ENCODE results near the gene NSG1. TPM values are rescaled to one million over a fixed set of nuclear protein-coding genes. Genes with fewer than 3 reads are reported as not detected.

The NSG1 gene
- total RNA-seq, 4 donors from 2014 or later, result 2.2 to 3.5 (median 2.7) TPM; not detected in 1

GRCh38 chr4:4432341-4433125 lies 45.6 kb downstream of the NSG1 start:
- H3K4me3 ChIP-seq, result no peak overlapping the region
- intact Hi-C loops (cut with DNase I; ENCODE audit: low total_unique reads), result no loop called here
- no peak overlapping the region for H3K27ac ChIP-seq
- in situ Hi-C loops (cut with MboI; ENCODE audit: low pct_ligation_motif_present in 1 of 4, low pct_unique_long_range_greater_than_20kb in 1 of 4, low sequenced_read_pairs in 3 of 4), result no loop called here
- no peaks in the 10 kb centered on the region for H3K4me1 ChIP-seq
- peaks cover 0 to 12% (median 3%) of the 10 kb centered on the region in 4 donors for H3K36me3 ChIP-seq
- no peaks in the 10 kb centered on the region for H3K9me3 ChIP-seq
- WGBS, 2 donors (ENCODE audit: low coverage in 1 of 2), result 98 to 100% methylated on average over 2 to 11 of the region's 11 CpGs
- no peaks in the 10 kb centered on the region for H3K27me3 ChIP-seq
- no peak for TF ChIP-seq CTCF (IDR thresholded peaks at IDR 0.05)
- no peak for DNase-seq

- no peaks in the 10 kb centered on the region for H3K9me3 ChIP-seq
- intact Hi-C loops (cut with DNase I; ENCODE audit: low total_unique reads), result no loop called here
- in situ Hi-C loops (cut with MboI; ENCODE audit: low pct_ligation_motif_present in 1 of 4, low pct_unique_long_range_greater_than_20kb in 1 of 4, low sequenced_read_pairs in 3 of 4), result no loop called here
- 97% methylated on average over 4 of the region's 4 CpGs; no CpG with 5 or more reads in 1 of the 2 donors for WGBS, 2 donors (ENCODE audit: low coverage in 1 of 2)
- H3K27me3 ChIP-seq, result no peaks in the 10 kb centered on the region
- no peak overlapping the region for H3K4me3 ChIP-seq
- H3K4me1 ChIP-seq, result no peaks in the 10 kb centered on the region
- H3K36me3 ChIP-seq, result peaks cover 0 to 22% (median 3%) of the 10 kb centered on the region in 4 donors
- TF ChIP-seq POLR2A (IDR thresholded peaks at IDR 0.05) (no peak), POLR2AphosphoS5 (IDR thresholded peaks at IDR 0.05) (no peak), EP300 (IDR thresholded peaks at IDR 0.05; ENCODE audit: low read depth) (no peak), CTCF (IDR thresholded peaks at IDR 0.05) (no peak)
- DNase-seq, result no peak
- no peak overlapping the region for H3K27ac ChIP-seq
Measured at GRCh38 chr4:4433941-4434340, 47.0 kb downstream of the NSG1 start.

GRCh38 chr4:4436244-4436823 lies 49.4 kb downstream of the NSG1 start:
- Histone ChIP-seq H3K27ac (no peak overlapping the region), H3K4me1 (no peaks in the 10 kb centered on the region), H3K4me3 (no peak overlapping the region), H3K36me3 (peaks cover 0 to 22% (median 0%) of the 10 kb centered on the region in 4 donors), H3K9me3 (no peaks in the 10 kb centered on the region), H3K27me3 (no peaks in the 10 kb centered on the region)
- intact Hi-C loops (cut with DNase I; ENCODE audit: low total_unique reads), result no loop called here
- DNase-seq, result no peak
- 82 to 83% methylated on average over 1 to 2 of the region's 2 CpGs for WGBS, 2 donors (ENCODE audit: low coverage in 1 of 2)
- no peak for TF ChIP-seq EP300 (IDR thresholded peaks at IDR 0.05; ENCODE audit: low read depth)
- no peak for TF ChIP-seq CTCF (IDR thresholded peaks at IDR 0.05)
- no peak for TF ChIP-seq POLR2A (IDR thresholded peaks at IDR 0.05)
- TF ChIP-seq POLR2AphosphoS5 (IDR thresholded peaks at IDR 0.05), result no peak
- in situ Hi-C loops (cut with MboI; ENCODE audit: low pct_ligation_motif_present in 1 of 4, low pct_unique_long_range_greater_than_20kb in 1 of 4, low sequenced_read_pairs in 3 of 4), result no loop called here

- 88 to 93% methylated on average over 5 to 13 of the region's 13 CpGs for WGBS, 2 donors (ENCODE audit: low coverage in 1 of 2)
- no peak for TF ChIP-seq EP300 (IDR thresholded peaks at IDR 0.05; ENCODE audit: low read depth)
- TF ChIP-seq CTCF (IDR thresholded peaks at IDR 0.05), result no peak
- TF ChIP-seq POLR2A (IDR thresholded peaks at IDR 0.05), result no peak
- no peak for TF ChIP-seq POLR2AphosphoS5 (IDR thresholded peaks at IDR 0.05)
- no peaks in the 10 kb centered on the region for H3K4me1 ChIP-seq
- intact Hi-C loops (cut with DNase I; ENCODE audit: low total_unique reads), result no loop called here
- H3K27ac ChIP-seq, result no peak overlapping the region
- DNase-seq, result no peak
- H3K4me3 ChIP-seq, result no peak overlapping the region
- no peaks in the 10 kb centered on the region for H3K27me3 ChIP-seq
- in situ Hi-C loops (cut with MboI; ENCODE audit: low pct_ligation_motif_present in 1 of 4, low pct_unique_long_range_greater_than_20kb in 1 of 4, low sequenced_read_pairs in 3 of 4), result no loop called here
- peaks cover 0 to 19% (median 0%) of the 10 kb centered on the region in 4 donors for H3K36me3 ChIP-seq
- H3K9me3 ChIP-seq, result no peaks in the 10 kb centered on the region
Measured at GRCh38 chr4:4437798-4438470, 51.0 kb downstream of the NSG1 start.

Measured in transverse colon (tissue), 4 donors.